Transverse colon (tissue), 1 donor: Measurements from ENCODE around the gene SLIT3.

ENCODE experiments used
- EP300 ChIP-seq: sonication (generic); formaldehyde crosslinking; IDR thresholded peaks from one replicate; pipeline ENCODE4 v1.6.1; 2017; ENCODE audit warnings: antibody characterized with exemption, low read depth
- POLR2A ChIP-seq: fragments of 450-650 bp; IDR thresholded peaks from one replicate; pipeline ENCODE4 v1.6.1; 2016; ENCODE audit warnings: antibody characterized with exemption, mild to moderate bottlenecking, moderate library complexity

DNA sequence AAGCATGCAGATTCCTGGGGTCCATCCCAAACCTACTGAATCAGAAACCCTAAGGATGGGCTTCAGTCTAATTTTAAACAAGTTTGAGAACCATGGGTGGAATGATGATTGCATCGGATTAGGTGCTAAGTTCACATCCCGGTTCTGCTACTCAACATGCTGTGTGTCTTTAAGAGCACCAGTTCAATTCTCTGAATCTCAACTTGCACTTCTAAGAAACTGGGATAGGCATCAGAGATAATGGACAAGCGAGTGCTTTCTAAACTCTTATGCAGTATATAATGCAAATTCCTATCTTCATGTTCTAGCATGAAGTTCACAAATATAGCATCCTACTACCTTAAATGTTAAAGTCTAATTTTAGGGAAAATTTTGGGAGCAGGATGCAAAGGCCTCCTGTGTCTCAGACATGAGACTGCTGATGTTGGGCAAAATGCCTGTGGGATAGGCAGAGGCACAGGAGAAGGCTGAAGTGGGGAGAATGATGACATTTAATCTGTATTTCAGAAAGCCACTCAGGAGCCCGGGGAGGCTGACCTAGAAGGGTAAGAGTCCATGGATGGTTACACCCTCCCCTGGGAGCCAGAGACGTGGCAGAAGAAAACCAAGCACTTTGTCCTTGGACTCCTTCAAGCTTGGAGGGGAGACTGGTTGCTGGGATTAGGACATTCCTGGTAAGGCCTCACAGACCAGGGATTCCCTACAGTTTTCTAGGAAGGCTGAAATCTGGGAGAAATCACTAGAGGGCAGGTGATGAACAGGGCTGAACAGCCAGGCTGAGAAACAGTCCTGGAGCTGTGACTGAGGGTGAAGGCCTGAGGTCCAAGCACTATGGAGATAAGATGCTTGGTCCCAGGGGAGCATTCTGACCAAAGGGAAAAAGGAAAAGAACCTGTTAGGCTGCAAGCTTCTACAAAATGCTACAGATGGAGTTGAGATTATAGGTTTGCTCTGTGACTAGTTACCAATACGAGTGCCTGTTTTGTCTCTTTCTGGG, 409.8 kb downstream of the SLIT3 start:
- TF ChIP-seq EP300 (no peak), POLR2A (no peak)
